ENCODE results near the gene PI4K2B. TPM values are rescaled to one million over a fixed set of nuclear protein-coding genes. Genes with fewer than 3 reads are reported as not detected.
"Not testable (repeated sequence)": the region's sequence is repeated elsewhere in the genome, so short reads cannot be mapped to it uniquely, and the experiment has no call there.

PI4K2B gene
- polyA plus RNA-seq, 5 donors, result 24.3 to 33.2 (median 27.4) TPM

DNA sequence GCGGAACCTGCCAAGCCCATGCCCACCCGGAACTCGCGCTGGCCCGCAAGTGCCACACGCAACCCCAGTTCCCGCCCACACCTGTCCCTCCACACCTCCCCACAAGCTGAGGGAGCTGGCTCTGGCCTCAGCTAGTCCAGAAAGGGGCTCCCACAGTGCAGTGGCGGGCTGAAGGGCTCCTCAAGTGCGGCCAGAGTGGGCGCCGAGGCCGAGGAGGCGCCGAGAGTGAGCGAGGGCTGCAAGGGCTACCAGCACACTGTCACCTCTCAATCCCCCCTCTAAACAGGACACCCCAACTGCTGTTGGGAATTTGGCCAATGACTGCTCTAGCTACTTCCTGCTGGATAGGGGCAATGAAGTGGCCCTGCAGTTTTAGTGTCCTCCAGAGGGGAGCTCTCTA lies 5.7 kb downstream of the PI4K2B start:
- DNase-seq, result not testable (repeated sequence)

GRCh38 chr4:25240754-25241210 lies 6.9 kb downstream of the PI4K2B start:
- DNase-seq, result not testable (repeated sequence)

DNA sequence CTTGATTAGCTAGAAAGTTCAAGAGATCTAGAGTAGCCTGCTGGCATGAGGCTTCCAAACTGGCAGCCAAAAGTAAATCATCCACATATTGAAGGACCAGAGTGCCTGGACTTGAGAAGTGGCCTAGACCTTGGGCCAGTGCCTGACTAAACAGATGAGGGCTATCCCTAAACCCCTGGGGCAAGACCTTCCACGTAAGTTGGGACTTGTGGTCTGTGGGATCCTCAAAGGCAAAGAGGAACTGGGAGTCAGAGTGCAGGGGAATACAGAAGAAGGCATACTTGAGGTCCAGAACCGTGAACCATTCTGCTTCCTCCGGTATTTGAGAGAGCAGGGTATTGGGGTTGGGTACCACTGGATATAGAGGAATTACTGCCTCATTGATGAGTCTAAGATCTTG lies 8.4 kb downstream of the PI4K2B start:
- not testable (repeated sequence) for DNase-seq

DNA sequence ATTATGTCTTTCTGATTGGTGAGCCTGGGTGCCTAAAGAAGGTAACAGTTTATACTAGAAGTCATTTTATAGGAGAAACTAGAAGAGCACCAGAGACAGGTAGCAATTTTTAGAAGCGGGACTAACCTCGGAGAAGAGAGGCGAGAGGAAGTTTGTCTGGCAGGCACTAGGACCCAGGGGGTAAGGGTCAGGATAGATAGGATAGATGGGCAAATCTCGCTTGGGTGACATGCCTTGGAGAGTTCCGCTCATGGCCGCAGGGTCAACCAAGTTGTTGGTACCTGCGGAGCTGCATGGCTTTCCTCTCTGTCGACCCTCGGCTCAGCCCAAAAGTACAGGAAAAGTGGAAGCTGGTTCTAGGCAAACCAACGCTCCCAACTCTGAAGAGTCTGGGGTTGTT lies 11.3 kb downstream of the PI4K2B start:
- DNase-seq, result no peak

DNA sequence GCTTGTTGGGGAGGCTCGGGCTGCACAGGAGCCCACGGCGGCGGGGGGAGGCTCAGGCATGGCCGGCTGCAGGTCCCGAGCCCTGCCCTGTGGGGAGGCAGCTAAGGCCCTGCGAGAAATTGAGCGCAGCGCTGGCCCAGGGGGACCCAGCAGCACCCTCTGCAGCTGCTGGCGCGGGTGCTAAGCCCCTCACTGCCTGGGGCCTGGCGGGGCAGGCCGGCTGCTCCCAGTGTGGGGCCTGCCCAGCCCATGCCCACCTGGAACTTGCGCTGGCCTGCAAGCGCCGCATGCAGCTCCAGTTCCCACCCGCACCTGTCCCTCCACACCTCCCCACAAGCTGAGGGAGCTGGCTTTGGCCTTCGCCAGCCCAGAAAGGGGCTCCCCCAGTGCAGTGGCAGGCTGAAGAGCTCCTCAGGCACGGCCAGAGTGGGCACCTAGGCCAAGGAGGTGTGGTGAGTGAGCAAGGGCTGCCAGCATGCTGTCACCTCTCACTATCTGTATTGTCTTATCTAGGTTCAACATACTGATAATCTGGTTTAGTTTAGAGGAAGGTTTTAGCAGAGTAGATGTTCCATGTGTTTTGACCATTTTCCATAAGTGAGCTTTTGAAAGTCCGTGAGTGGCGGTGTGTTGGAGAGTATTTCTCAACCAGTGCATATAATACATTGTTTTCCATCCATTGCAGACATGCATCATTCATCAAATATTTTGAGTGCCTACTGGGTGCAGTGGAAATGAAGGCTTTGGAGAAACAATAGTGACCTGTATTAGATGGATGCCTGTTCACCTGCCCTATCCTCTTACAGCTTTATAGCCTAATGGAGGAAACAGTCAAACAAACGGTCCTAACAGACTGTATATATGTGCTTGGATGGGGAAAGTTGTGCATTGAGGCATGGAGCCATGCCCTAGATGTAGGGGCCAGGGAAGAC lies 13.1 kb downstream of the PI4K2B start:
- DNase-seq, result no peak

GRCh38 chr4:25248875-25249274 lies 15.0 kb downstream of the PI4K2B start:
- not testable (repeated sequence) for DNase-seq

- DNase-seq, result not testable (repeated sequence)
These were observed 15.7 kb downstream of the PI4K2B start for GRCh38 chr4:25249494-25249893.

DNA sequence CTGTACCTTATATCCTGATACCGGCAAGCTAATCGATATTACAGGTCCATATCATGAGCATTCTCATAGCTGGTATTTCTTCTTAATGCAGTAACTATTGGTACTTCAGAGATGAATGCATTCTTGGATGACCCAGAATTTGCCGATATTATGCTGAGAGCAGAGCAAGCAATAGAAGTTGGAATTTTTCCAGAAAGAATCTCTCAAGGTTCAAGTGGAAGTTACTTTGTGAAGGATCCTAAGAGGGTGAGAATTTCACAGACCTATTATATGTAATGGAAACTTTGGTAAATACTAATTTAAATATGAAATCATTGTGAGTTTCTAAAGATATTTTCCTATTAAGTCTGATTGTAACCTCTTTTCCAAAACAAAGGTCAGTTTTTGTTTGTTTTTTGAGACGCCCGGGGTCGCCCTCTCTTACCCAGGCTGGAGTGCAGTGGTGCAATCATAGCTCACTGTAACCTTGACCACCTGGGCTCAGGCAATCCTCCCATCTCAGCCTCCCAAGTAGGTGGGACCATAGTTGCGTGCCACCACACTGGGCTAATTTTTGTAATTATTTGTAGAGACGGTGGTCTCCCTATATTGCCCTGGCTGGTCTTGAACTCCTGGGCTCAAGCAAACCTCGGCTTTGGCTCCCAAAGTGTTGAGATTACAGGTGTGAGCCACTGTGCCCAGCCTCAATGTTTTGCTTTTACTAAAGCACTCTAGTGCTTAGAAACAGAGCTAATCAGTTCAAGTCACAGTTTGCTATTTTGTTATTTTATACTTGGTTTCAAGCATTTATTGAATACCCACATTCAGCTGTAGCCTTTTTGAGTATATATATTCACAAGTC lies 18.6 kb downstream of the PI4K2B start:
- no peak for DNase-seq

GRCh38 chr4:25253071-25253445 lies 19.2 kb downstream of the PI4K2B start:
- DNase-seq, result peak in 1 of 2 donors; percentile 28

GRCh38 chr4:25253786-25254185 lies 20.0 kb downstream of the PI4K2B start:
- DNase-seq, result not testable (repeated sequence)

DNA sequence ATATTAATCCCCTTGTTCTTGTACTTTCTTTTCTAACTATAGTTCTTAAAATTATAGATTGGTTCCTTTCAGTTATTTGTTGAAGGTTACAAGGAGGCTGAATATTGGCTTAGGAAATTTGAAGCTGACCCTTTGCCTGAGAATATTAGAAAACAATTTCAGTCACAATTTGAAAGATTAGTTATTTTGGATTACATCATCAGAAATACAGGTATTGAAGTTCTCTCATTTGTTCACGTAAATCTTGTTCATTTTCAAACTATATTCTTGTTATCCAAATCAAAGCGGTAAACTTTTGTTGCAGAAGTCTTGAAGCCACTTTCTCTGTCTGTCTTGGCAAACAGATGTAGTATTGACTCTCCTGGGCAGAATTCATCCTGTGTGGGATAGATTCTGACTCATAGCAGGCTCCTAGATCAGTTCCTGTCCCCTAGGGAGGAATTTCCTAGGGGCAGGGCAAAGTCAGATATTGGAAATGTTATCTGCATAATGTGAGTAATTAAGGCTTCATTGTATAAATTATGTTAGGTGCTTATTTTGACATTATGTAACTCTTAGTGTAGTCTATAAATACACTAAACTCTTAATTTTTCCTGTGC lies 25.2 kb downstream of the PI4K2B start:
- DNase-seq, result no peak

GRCh38 chr4:25271866-25272265 lies 38.0 kb downstream of the PI4K2B start:
- no peak for DNase-seq

DNA sequence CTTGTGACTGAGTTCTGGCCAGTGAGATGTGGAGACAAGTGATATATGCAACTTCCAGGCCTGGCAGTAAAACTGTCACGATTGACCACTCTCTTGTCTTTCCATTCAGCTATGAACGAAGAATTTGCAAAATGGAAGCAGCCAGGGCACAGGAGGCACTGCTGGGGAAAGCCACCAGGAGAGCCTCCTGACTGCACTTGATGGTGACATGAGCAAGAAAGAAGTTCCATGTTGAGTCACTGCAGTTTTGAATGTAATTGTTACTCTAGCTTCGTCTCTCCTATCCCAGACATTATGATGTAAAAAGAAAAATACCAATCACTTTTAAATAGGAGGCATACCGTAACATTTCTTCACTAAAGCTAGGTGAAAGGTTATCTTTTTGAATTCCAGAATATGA lies 46.4 kb downstream of the PI4K2B start:
- no peak for DNase-seq

- DNase-seq, result no peak
These were observed 50.1 kb downstream of the PI4K2B start for GRCh38 chr4:25283948-25284347.

GRCh38 chr4:25284466-25284865 lies 50.6 kb downstream of the PI4K2B start:
- no peak for DNase-seq

- no peak for DNase-seq
These were observed 56.7 kb downstream of the PI4K2B start for GRCh38 chr4:25290490-25291067.

GRCh38 chr4:25291158-25291733 lies 57.4 kb downstream of the PI4K2B start:
- DNase-seq, result no peak

- no peak for DNase-seq
These were observed 63.9 kb downstream of the PI4K2B start for GRCh38 chr4:25297528-25298242.

DNA sequence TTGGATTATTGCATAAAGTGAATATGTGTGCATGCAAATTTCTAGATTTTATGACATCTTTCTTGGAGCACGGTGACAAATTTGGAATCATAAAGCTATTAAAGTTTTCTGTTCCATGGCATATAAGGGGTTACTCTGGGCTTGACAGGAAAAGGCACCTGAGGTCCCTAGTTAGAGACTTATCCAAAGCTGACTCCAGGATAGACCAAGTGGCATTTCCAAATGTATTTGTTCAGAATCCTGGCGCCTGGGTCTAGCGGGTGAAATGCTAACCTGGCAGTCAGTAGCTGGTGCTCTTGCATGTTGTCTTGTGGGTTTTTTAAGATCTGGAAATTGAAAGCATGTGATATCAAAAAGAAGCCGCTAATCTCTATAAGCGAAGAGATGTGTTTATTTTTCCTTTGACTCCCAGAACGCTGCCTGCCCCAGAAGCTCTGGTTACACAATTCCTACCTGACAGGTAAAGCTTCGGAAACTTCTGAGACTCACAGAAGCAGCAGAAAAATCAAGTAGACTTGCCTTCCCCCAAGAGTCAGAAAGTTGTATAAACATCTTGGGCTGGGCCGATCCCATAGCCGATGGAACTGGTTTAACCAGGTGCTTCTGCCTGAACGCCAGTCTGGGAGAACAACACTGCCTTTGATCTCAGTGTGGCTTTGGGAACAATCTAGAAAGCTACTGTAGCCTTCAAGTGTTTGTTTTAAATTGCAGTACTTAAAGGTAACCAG lies 65.8 kb downstream of the PI4K2B start:
- peak; percentile 70 for DNase-seq

DNA sequence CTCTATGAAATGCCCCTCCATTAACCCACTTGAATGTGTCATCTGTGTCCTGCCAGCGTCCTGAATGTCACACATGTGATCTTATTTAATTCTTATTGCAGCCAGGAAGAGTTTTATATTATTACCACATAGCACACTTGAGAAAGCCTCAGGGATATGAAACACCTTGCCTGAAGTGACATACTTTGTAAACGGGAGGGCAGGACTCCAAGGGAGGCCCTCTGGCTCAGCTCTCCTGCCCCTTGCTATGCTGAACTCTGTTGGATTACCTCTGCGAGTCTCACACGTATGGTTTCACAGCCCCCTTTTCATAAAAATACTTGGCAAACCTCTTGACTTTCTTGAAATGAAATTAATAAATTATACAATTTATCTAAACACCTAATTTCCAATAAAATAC lies 67.6 kb downstream of the PI4K2B start:
- DNase-seq, result no peak
